ENCODE measurements around the gene HOXD8.

The HOXD8 gene

DNA sequence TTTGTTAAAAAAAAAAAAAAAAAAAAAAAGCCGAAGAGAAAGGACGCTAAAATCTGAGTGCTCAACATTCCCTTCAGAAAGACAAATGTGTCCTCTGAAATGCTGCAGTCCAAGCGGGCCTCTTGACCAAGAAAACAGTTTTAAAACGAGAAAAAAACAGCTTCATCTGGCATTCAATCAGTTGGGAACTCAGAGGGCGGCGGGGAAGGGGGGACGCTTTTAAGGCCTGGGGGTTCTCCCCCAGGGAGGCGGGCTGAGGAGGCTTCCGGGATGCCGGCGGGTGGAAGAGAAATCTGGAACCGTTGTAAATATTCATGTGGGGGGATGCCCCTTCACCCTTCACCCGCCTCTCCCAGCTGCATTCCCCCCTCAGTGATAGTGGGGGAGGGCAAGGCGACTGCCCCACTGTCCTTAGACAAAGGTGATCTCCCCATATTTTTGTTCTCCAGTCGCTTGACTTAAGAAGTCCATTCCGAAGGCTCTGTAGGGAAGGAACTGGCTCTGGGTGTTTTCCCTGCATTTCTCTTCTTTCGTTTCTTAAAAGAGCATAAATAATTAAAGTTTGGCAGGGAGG is 25.7 kb upstream of the HOXD8 start:
- no peak for DNase-seq (ENCODE audit: low read depth)

GRCh38 chr2:176104316-176105077 is 25.0 kb upstream of the HOXD8 start:
- no peak for DNase-seq (ENCODE audit: low read depth)

DNA sequence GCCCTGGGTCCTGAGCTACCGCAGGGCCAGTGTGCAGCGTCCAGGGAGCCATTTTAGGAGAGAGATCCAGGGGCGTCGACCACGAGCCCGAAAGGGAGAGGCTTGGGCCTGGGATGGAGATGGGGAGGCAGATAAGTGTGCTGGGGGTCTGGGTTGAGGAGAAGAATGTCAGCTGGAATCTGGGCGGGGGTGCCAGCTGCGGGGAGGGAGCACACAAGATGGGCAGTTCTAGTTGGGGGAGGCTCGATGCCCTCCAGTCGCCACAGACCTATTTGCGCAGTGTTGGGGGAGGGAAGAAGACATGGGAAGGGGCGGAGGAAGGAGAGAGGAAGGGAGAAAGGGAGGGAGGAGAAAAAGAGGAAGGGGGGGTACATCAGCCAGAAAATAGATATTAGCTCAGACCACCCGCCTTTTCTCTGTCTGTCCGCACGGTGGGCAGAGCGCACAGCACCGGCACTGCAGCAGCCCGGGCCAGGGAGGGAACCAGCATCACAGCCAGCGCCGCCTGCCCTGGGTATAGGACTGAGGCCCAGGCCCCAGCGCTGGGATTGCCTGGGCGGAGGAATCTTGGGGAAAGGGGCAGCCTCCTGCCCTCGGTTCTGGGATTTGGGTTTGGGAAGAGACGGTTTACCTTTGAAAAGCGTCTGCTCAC is 24.3 kb upstream of the HOXD8 start:
- DNase-seq (ENCODE audit: low read depth), result no peak

GRCh38 chr2:176105730-176106580 is 23.6 kb upstream of the HOXD8 start:
- DNase-seq (ENCODE audit: low read depth), result no peak

DNA sequence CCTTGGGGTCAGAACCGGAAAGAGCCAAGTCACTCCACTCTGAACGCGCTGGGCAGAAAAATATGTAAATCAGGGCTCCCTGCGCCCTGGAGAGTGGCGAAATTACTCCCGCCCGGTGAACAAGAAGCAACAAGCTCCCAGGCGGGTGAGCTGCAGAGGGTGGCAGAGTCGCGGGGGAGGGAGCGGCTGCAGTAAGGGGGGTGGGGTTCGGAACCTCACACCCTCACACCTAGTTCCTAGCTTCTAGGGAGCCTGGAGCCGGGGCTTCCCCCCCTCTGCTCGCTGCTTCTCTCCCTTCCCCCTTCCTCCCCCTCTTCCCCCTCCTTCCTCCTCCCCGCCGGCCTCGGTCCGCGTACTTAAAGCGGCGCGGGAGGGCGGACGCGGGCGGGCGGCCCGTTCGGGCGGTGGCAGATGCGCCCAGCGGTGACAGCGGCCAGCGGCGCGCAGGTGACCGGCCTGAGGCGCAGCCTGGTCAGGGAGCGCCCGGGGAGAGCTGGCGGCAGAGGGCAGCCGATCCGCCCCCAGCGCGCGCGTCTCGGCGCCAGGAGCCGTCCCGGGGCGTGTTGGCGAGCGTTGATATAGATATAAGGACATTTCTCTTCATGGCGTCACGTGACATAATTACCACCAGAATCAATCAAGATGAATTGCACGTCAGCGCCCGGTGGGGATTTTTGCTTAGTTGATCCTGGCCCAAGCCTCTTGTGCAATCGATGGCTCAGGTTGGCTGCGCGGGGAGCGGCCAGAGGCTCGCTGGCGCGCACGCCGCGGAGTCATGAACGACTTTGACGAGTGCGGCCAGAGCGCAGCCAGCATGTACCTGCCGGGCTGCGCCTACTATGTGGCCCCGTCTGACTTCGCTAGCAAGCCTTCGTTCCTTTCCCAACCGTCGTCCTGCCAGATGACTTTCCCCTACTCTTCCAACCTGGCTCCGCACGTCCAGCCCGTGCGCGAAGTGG is 22.6 kb upstream of the HOXD8 start, which contains the start of gene HOXD11:
Gene HOXD11 (plus strand): TSS at position 700 of the 959 bp plus-strand sequence. CDS start 76 bp downstream, at position 776.
- no peak for DNase-seq (ENCODE audit: low read depth)

- no peak for DNase-seq (ENCODE audit: low read depth)
Measured at GRCh38 chr2:176107731-176108181, 21.7 kb upstream of the HOXD8 start.

DNA sequence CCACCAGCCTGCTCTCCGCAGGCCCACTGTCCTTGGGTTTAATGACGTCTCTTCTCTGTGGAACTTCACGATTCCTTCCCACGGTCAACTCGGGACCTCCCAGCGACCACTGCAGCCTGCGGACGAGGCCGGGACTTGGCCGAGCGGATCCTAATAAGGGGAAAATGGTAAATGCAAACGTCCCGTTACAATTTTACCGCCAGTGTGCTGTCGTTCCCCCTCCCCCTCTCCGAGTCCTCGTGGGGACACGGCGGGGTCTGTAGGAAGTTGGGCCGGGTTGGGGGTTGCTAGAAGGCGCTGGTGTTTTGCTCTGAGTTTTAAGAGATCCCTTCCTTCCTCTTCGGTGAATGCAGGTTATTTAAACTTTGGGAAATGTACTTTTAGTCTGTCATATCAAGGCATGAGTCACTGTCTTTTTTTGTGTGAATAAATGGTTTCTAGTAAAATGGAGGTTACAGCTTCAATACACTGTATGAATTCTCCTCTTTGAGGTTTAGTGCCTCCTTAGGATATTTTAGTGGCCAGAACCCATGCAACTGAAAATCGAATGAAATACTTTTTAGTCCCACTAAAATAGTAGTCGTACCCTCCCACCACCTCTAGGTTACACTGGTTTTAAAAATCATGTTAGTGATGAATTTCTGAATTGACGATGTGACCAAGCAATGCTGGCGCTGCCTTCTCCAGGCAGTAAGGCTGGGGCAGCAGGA is 20.2 kb upstream of the HOXD8 start:
- DNase-seq (ENCODE audit: low read depth), result no peak

- DNase-seq (ENCODE audit: low read depth), result no peak
Measured at GRCh38 chr2:176109946-176110345, 19.6 kb upstream of the HOXD8 start.

DNA sequence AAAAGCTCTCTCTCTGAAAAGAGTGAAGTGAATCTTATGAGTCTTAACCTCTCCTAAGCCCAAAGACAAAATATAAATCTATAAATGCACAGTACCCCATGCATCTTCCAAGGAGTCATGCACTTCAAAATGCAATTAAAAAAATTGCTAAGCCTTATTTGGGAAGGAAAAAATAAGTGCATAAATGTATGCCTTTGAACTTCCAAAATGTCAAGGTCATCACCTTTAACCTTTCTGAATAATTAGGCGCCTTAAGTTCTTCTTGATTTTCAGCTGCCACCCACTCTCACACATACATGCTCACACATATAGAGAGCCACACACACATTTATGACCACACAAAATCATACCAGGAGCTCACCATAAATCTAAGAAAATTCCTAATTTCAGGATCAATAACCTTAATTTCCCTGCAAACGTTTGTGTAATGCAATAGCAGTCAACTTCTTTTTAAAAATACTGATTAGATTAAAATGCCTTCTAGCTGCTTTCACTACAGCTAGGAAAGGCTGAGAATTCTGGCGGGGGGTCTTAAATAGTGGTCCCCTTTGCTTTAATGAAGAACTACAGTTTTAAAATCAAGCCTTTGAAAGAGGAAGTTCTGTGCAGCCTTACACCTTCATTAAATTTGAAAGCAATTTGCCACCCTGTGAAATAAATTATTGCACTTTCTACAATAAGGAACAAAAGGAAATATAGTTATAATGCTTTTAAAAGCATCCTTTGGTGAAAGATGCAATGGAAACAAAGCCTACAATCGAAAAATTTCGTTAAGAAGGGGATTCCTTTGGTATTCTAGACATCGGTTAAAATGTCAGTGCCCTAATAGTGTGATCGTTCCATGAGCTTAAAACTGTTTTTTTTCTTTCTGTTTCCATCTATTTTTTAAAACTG is 18.8 kb upstream of the HOXD8 start:
- no peak for DNase-seq (ENCODE audit: low read depth)

DNA sequence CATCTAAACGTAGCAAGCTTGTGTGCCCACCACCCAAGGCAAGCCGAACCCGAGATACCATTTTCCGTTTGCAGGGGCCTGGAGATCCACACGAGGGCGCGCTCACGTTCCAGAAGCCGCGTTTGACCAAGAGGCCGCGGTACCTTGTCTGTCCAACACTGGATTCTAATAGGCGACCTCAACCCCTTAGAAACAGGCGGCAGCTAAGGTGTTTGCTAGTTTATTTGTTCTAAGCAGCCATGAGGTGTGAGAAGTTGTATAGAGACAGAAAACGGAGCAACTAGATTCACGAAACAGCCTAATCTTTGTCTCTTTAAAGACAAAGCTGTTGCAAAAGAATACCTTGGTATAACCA is 18.2 kb upstream of the HOXD8 start:
- no peak for DNase-seq (ENCODE audit: low read depth)

DNA sequence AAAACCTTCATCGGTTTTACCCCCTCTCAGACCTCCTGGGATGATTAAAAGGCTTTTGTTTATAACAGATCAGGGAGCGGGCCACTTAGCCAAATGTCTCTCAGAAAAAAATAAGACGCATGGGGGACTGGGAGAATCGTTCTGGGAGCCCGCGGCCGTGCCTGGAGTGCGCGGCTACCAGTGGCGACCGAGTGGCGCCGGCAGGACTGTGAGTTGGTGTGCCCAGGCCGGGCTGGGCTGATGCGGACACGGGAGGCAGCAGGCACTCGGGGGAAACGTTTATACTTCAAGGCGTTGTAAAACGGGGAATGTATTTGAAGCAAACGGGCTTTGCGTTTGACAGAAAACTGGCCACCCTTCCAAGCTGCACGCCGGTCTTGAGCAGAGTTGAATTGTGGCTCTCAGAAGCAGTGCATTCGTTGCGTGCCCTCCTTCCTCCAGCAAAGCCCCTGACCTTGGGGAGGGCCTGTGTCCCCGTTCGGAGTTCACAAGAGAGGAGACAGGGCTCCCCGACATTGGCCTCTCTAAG is 17.6 kb upstream of the HOXD8 start:
- DNase-seq (ENCODE audit: low read depth), result no peak

GRCh38 chr2:176112375-176113302 is 16.9 kb upstream of the HOXD8 start:
- DNase-seq (ENCODE audit: low read depth), result no peak

- DNase-seq (ENCODE audit: low read depth), result no peak
Measured at GRCh38 chr2:176114120-176114929, 15.2 kb upstream of the HOXD8 start.

- DNase-seq (ENCODE audit: low read depth), result no peak
Measured at GRCh38 chr2:176114930-176115625, 14.4 kb upstream of the HOXD8 start.

- DNase-seq (ENCODE audit: low read depth), result no peak
Measured at GRCh38 chr2:176115883-176116813, 13.4 kb upstream of the HOXD8 start, which contains the start of gene HOXD10. Gene HOXD10, plus strand, starts transcription at chr2:176116778. Its CDS starts 56 bp downstream, at chr2:176116834.
